MCF 10A (cell line): ENCODE data around the gene METAP1. TPM values are rescaled to one million over a fixed set of nuclear protein-coding genes. Genes with fewer than 3 reads are reported as not detected.
"Not testable (repeated sequence)": the region's sequence is repeated elsewhere in the genome, so short reads cannot be mapped to it uniquely, and the experiment has no call there.

Experiments used
- BruUV-seq: library from RNA; stranded (reverse); fragments of 400-500 nt; replicated peaks from 2 replicates; lab custom pipeline; 2021; lab: Mats Ljungman, UMichigan
- CTCF ChIA-PET: fragments of 300-600 bp; sonication (Branson Sonifier 250); formaldehyde crosslinking; extraction: SDS; loops from one replicate; lab custom pipeline; 2021; ENCODE audit warnings: antibody characterized with exemption, inconsistent platforms; lab: Yijun Ruan, JAX
- POLR2A ChIA-PET: fragments of 300-600, 350-650 bp; sonication (Branson Sonifier 250); formaldehyde crosslinking; extraction: SDS; loops from one replicate; lab custom pipeline; 2020; ENCODE audit warnings: antibody characterized with exemption, inconsistent platforms; lab: Yijun Ruan, JAX
- DNase-seq: peaks from one replicate; pipeline ENCODE4 v3.0.0-alpha.2; 2018; ENCODE audit not compliant: unreplicated experiment
- H3K27ac Mint-ChIP-seq: one replicate; pipeline ENCODE4 v1.8.0; 2022; ENCODE audit warnings: mild to moderate bottlenecking, low read depth, mixed read lengths; ENCODE audit not compliant: unreplicated experiment
- H3K27me3 Mint-ChIP-seq: one replicate; pipeline ENCODE4 v1.8.0; 2022; ENCODE audit warnings: mixed read lengths; ENCODE audit not compliant: insufficient read depth, unreplicated experiment
- H3K36me3 Mint-ChIP-seq: one replicate; pipeline ENCODE4 v1.8.0; 2022; ENCODE audit warnings: mild to moderate bottlenecking, moderate library complexity, mixed read lengths; ENCODE audit not compliant: insufficient read depth, unreplicated experiment
- H3K4me1 Mint-ChIP-seq: one replicate; pipeline ENCODE4 v1.8.0; 2022; ENCODE audit warnings: mixed read lengths; ENCODE audit not compliant: insufficient read depth, unreplicated experiment
- H3K4me3 Mint-ChIP-seq: one replicate; pipeline ENCODE4 v1.8.0; 2022; ENCODE audit warnings: mild to moderate bottlenecking, moderate library complexity, mixed read lengths; ENCODE audit not compliant: unreplicated experiment
- H3K9me3 Mint-ChIP-seq: one replicate; pipeline ENCODE4 v1.8.0; 2022; ENCODE audit warnings: mixed read lengths; ENCODE audit not compliant: unreplicated experiment
- CTCF ChIP-seq: fragments of 200-600 bp; IDR thresholded peaks from one replicate; pipeline ENCODE4 v1.8.0; 2022; ENCODE audit warnings: antibody characterized with exemption, mild to moderate bottlenecking; ENCODE audit not compliant: unreplicated experiment
- intact Hi-C: fragments of 100-400 bp; cut with micrococcal nuclease; formaldehyde crosslinking; loops from 2 replicates; pipeline ENCODE4 v1.14.1; 2022
- total RNA-seq: library from RNA; stranded (reverse); gene quantifications from 2 replicates; pipeline ENCODE4 v1.2.3, GENCODE V29; 2022

METAP1 gene
- total RNA-seq, 1 experiment from 2014 or later: 61.4 TPM

GRCh38 chr4:99077177-99077576 lies 81.7 kb downstream of the METAP1 start:
- TF ChIP-seq CTCF: no peak
- Mint-ChIP-seq H3K9me3 (no peaks in the 10 kb centered on the region), H3K4me3 (no peak overlapping the region), H3K27me3 (no peaks in the 10 kb centered on the region), H3K36me3 (peaks cover 98% of the 10 kb centered on the region), H3K4me1 (no peaks in the 10 kb centered on the region), H3K27ac (no peak overlapping the region)
- POLR2A ChIA-PET: no interaction called here
- CTCF ChIA-PET: no interaction called here
- no peak for DNase-seq
- BruUV-seq: no TSS peak
- intact Hi-C loops: no loop called here

- Mint-ChIP-seq H3K4me1 (no peaks in the 10 kb centered on the region), H3K27ac (no peak overlapping the region), H3K36me3 (peaks cover 98% of the 10 kb centered on the region), H3K4me3 (no peak overlapping the region), H3K27me3 (no peaks in the 10 kb centered on the region), H3K9me3 (no peaks in the 10 kb centered on the region)
- ChIA-PET POLR2A (interaction anchor here (1.0 to 2.3 kb wide), 2 partner anchors 10 kb away, joined by 4 to 21 read pairs; partner anchors contain the start of gene ADH5), CTCF (no interaction called here)
- intact Hi-C loops: no loop called here
- no TSS peak for BruUV-seq
- no peak for TF ChIP-seq CTCF
- DNase-seq: no peak
Observed at GRCh38 chr4:99078336-99078735, 82.8 kb downstream of the METAP1 start.

- no peaks in the 10 kb centered on the region for H3K4me1 Mint-ChIP-seq
- TF ChIP-seq CTCF: no peak
- no peaks in the 10 kb centered on the region for H3K9me3 Mint-ChIP-seq
- BruUV-seq: no TSS peak
- H3K4me3 Mint-ChIP-seq: no peak overlapping the region
- DNase-seq: no peak
- peak overlapping the region; percentile 73 for H3K27ac Mint-ChIP-seq
- ChIA-PET CTCF (interaction anchor here (1.0 to 1.5 kb wide), 2 partner anchors 84 to 384 kb away, joined by 3 read pairs; partner anchors contain the start of gene METAP1), POLR2A (interaction anchor here (0.6 to 2.3 kb wide), 4 partner anchors 9 to 380 kb away, joined by 3 to 21 read pairs (median 6); partner anchors contain the start of gene ADH5)
- intact Hi-C loops: no loop called here
- H3K27me3 Mint-ChIP-seq: no peaks in the 10 kb centered on the region
- peaks cover 98% of the 10 kb centered on the region for H3K36me3 Mint-ChIP-seq
Observed at GRCh38 chr4:99078931-99079624, 83.6 kb downstream of the METAP1 start.

- ChIA-PET POLR2A (interaction anchor here (0.6 to 2.3 kb wide), 4 partner anchors 9 to 379 kb away, joined by 3 to 21 read pairs (median 6); partner anchors contain the start of gene ADH5), CTCF (interaction anchor here (1.0 to 1.5 kb wide), 2 partner anchors 85 to 384 kb away, joined by 3 read pairs; partner anchors contain the start of gene METAP1)
- peaks cover 98% of the 10 kb centered on the region for H3K36me3 Mint-ChIP-seq
- no peaks in the 10 kb centered on the region for H3K4me1 Mint-ChIP-seq
- no TSS peak for BruUV-seq
- H3K27me3 Mint-ChIP-seq: no peaks in the 10 kb centered on the region
- peak overlapping the region; percentile 73 for H3K27ac Mint-ChIP-seq
- no peaks in the 10 kb centered on the region for H3K9me3 Mint-ChIP-seq
- no peak for DNase-seq
- intact Hi-C loops: no loop called here
- H3K4me3 Mint-ChIP-seq: no peak overlapping the region
- no peak for TF ChIP-seq CTCF
Observed at GRCh38 chr4:99079625-99080295, 84.2 kb downstream of the METAP1 start.

- BruUV-seq, H3K4me1 Mint-ChIP-seq, H3K27me3 Mint-ChIP-seq, DNase-seq, H3K27ac Mint-ChIP-seq, H3K4me3 Mint-ChIP-seq, intact Hi-C loops, CTCF ChIA-PET, H3K9me3 Mint-ChIP-seq: not testable (repeated sequence)
- POLR2A ChIA-PET: interaction anchor here (0.7 kb wide), 1 partner anchor 82 kb away, joined by 5 read pairs; no protein-coding TSS in a partner anchor
- H3K36me3 Mint-ChIP-seq: peaks cover 98% of the 10 kb centered on the region
Observed at GRCh38 chr4:99080869-99081268, 85.3 kb downstream of the METAP1 start.
